B cell (primary cell): ENCODE data around the gene ANO9. TPM values are rescaled to one million over a fixed set of nuclear protein-coding genes. Genes with fewer than 3 reads are reported as not detected.

Experiments used
- ATAC-seq: fragments of 200-7000 bp; cut with Tn5 transposase; one replicate; pipeline ENCODE4 v1.10.0; 2021; ENCODE audit warnings: low read depth, mild to moderate bottlenecking, moderate number of reproducible peaks, moderate library complexity
- CTCF ChIA-PET: fragments of 350-600 bp; sonication (Branson Sonifier 250); formaldehyde crosslinking; loops from one replicate; lab custom pipeline; 2021; ENCODE audit warnings: antibody characterized with exemption, inconsistent platforms; lab: Charles Lee
- POLR2A ChIA-PET: fragments of 350-600 bp; sonication (Branson Sonifier 250); formaldehyde crosslinking; loops from one replicate; lab custom pipeline; 2021; ENCODE audit warnings: antibody characterized with exemption; lab: Charles Lee
- DNase-seq: peaks from one replicate; pipeline ENCODE4 v3.0.0; 2013
- H2AFZ ChIP-seq: 2 replicates; pipeline ENCODE4 v1.6.1; 2012; ENCODE audit warnings: mild to moderate bottlenecking, low read depth, low read length; ENCODE audit not compliant: insufficient read depth, poor library complexity, severe bottlenecking
- H3K27ac ChIP-seq, 2 donors: 1 replicate in 1 of 2; 2 replicates in 1 of 2; pipeline ENCODE4 v1.5.1; 2012 to 2013; ENCODE audit warnings: low read length in 2 of 2, mild to moderate bottlenecking in 2 of 2, moderate library complexity in 1 of 2
- H3K27me3 ChIP-seq, 4 experiments: fragments of 200-600 bp in 1 of 4; sonication (generic) in 1 of 4; replicated peaks in 1 of 4; 1 replicate in 2 of 4; 2 replicates in 2 of 4; pipeline versions ENCODE4 v1.6.1 to v1.7.0; 2013 to 2016; ENCODE audit warnings: low read length in 3 of 4, mild to moderate bottlenecking in 2 of 4, mixed read lengths in 1 of 4, moderate library complexity in 1 of 4; ENCODE audit not compliant: insufficient read depth in 4 of 4, control insufficient read depth in 3 of 4; ENCODE audit errors: control extremely low read depth in 1 of 4
- H3K36me3 ChIP-seq, 2 experiments: replicated peaks in 1 of 2; 1 replicate in 1 of 2; 2 replicates in 1 of 2; pipeline versions ENCODE4 v1.6.1 to v1.7.1; 2013; ENCODE audit warnings: low read length in 1 of 2; ENCODE audit not compliant: insufficient read depth in 2 of 2, control insufficient read depth in 1 of 2; ENCODE audit errors: control extremely low read depth in 1 of 2, extremely low read depth in 1 of 2
- H3K4me1 ChIP-seq, 2 donors: fragments of 200-600 bp in 1 of 2; sonication (generic) in 1 of 2; 1 replicate in 1 of 2; 2 replicates in 1 of 2; pipeline versions ENCODE4 v1.5.1 to v1.6.1; 2013 to 2017; ENCODE audit warnings: low read length in 2 of 2; ENCODE audit not compliant: control insufficient read depth in 2 of 2, insufficient read depth in 2 of 2
- H3K4me2 ChIP-seq: replicated peaks from 2 replicates; pipeline ENCODE3; 2012; ENCODE audit warnings: mild to moderate bottlenecking, low read depth, low read length; ENCODE audit not compliant: poor library complexity, severe bottlenecking
- H3K4me3 ChIP-seq, 5 experiments: fragments of 200-600 bp in 1 of 5; sonication (generic) in 1 of 5; 1 replicate in 3 of 5; 2 replicates in 2 of 5; pipeline versions ENCODE4 v1.5.1 to v1.7.0; 2011 to 2016; ENCODE audit warnings: low read length in 4 of 5, mild to moderate bottlenecking in 4 of 5, low read depth in 2 of 5, control low read depth in 1 of 5, moderate library complexity in 1 of 5; ENCODE audit not compliant: insufficient read depth in 1 of 5; ENCODE audit errors: control extremely low read depth in 1 of 5, extremely low read depth in 1 of 5
- H3K79me2 ChIP-seq: fragments of 200-600 bp; sonication (generic); one replicate; pipeline ENCODE4 v1.6.0; 2016; ENCODE audit warnings: low read length; ENCODE audit not compliant: control insufficient read depth, insufficient read depth
- H3K9ac ChIP-seq: fragments of 200-600 bp; sonication (generic); 2 replicates; pipeline ENCODE4 v1.6.1; 2017; ENCODE audit warnings: mild to moderate bottlenecking, low read length, moderate library complexity
- H3K9me3 ChIP-seq, 3 donors: one replicate each; pipeline versions ENCODE4 v1.6.1 to v1.7.1; 2013; ENCODE audit warnings: low read length in 2 of 3; ENCODE audit not compliant: control insufficient read depth in 2 of 3, insufficient read depth in 1 of 3; ENCODE audit errors: control extremely low read depth in 1 of 3
- H4K20me1 ChIP-seq: 2 replicates; pipeline ENCODE4 v1.6.0; 2012; ENCODE audit warnings: mild to moderate bottlenecking, low read length; ENCODE audit not compliant: insufficient read depth, control insufficient read depth, poor library complexity, severe bottlenecking
- H3K27ac Mint-ChIP-seq: one replicate; pipeline ENCODE4 v1.8.0; 2021; ENCODE audit warnings: mixed read lengths
- H3K27me3 Mint-ChIP-seq: one replicate; pipeline ENCODE4 v1.8.0; 2021; ENCODE audit warnings: mixed read lengths
- H3K4me1 Mint-ChIP-seq: one replicate; pipeline ENCODE4 v1.8.0; 2021; ENCODE audit warnings: mixed read lengths
- H3K4me3 Mint-ChIP-seq: one replicate; pipeline ENCODE4 v1.8.0; 2021; ENCODE audit warnings: mixed read lengths
- H3K9me3 Mint-ChIP-seq: one replicate; pipeline ENCODE4 v1.8.0; 2022; ENCODE audit warnings: mixed read lengths; ENCODE audit not compliant: insufficient read depth
- EZH2 ChIP-seq: IDR thresholded peaks from 2 replicates; pipeline ENCODE4 v1.6.1; 2012; ENCODE audit warnings: borderline replicate concordance, low read depth, mild to moderate bottlenecking, moderate library complexity, low read length; ENCODE audit not compliant: insufficient read depth, poor library complexity, severe bottlenecking
- WGBS: methylation state at CpG from one replicate; pipeline ENCODE4 v1.1.5; 2013; ENCODE audit warnings: missing lambda C conversion rate; ENCODE audit not compliant: insufficient coverage; 5-methylcytosine and 5-hydroxymethylcytosine counted together
- intact Hi-C: fragments of 100-400 bp; cut with micrococcal nuclease; formaldehyde crosslinking; loops from one replicate; pipeline ENCODE4 v1.10.0; 2022
- polyA plus RNA-seq: library from polyadenylated mRNA; depleted of rRNA; stranded (reverse); fragments of >200 nt; gene quantifications from 2 replicates; pipeline ENCODE4 v1.2.3, GENCODE V29; 2012
- total RNA-seq, 2 donors: library from RNA; stranded (reverse); fragments of 120-200 nt in 1 of 2; gene quantifications; 1 replicate in 1 of 2; 2 replicates in 1 of 2; pipeline versions ENCODE4 v1.2.3 to v1.2.4, GENCODE V29; 2013 to 2022
- TF ChIP-seq, protein P1 (sequence below): fragments of 200-600 bp; IDR thresholded peaks from one replicate; pipeline ENCODE4 v1.8.0; 2022; ENCODE audit warnings: antibody characterized with exemption, mild to moderate bottlenecking

Gene ANO9
- total and polyA plus RNA-seq, 2 donors (not counting 1 experiment from before 2014, with no cell fraction given): 62.0 to 107 TPM

DNA sequence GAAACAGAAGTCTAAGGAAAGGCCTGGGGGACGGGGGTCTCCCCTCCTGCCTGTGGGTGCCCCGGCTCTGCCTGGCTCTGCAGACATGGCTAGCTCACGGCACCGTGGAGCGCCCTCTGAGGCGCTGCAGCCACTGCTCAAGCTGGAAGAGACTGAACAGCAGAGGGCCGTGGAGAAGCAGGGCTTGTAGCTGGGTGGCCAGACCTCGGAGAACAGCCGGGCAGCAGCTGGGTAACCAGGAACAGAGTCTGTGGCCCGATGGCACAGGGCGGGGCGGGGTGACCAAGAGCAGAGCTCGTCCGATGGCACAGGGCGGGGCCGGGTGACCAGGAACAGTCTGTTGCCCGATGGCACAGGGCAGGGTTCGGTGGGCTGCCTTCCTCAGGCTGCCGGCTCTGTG lies 47.2 kb upstream of the ANO9 start:
- Histone ChIP-seq H3K4me3 (no peak overlapping the region), H3K27me3 (no peaks in the 10 kb centered on the region), H3K36me3 (no peaks in the 10 kb centered on the region), H4K20me1 (no peaks in the 10 kb centered on the region), H2AFZ (no peak overlapping the region), H3K4me1 (no peaks in the 10 kb centered on the region), H3K9me3 (peaks cover 0 to 3% (median 0%) of the 10 kb centered on the region in 3 donors), H3K4me2 (no peak overlapping the region), H3K79me2 (no peaks in the 10 kb centered on the region), H3K9ac (no peak overlapping the region), H3K27ac (no peak overlapping the region)
- Mint-ChIP-seq H3K27me3 (no peaks in the 10 kb centered on the region), H3K27ac (no peak overlapping the region), H3K4me1 (no peaks in the 10 kb centered on the region), H3K4me3 (no peak overlapping the region), H3K9me3 (no peaks in the 10 kb centered on the region)
- DNase-seq: no peak
- ATAC-seq: no peak
- ChIA-PET POLR2A (no interaction called here), CTCF (no interaction called here)
- intact Hi-C loops: no loop called here
- 98% methylated on average over 19 of the region's 19 CpGs for WGBS
- TF ChIP-seq EZH2: no peak
- TF ChIP-seq, protein P1, sequence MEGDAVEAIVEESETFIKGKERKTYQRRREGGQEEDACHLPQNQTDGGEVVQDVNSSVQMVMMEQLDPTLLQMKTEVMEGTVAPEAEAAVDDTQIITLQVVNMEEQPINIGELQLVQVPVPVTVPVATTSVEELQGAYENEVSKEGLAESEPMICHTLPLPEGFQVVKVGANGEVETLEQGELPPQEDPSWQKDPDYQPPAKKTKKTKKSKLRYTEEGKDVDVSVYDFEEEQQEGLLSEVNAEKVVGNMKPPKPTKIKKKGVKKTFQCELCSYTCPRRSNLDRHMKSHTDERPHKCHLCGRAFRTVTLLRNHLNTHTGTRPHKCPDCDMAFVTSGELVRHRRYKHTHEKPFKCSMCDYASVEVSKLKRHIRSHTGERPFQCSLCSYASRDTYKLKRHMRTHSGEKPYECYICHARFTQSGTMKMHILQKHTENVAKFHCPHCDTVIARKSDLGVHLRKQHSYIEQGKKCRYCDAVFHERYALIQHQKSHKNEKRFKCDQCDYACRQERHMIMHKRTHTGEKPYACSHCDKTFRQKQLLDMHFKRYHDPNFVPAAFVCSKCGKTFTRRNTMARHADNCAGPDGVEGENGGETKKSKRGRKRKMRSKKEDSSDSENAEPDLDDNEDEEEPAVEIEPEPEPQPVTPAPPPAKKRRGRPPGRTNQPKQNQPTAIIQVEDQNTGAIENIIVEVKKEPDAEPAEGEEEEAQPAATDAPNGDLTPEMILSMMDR: no peak

- WGBS: 98% methylated on average over 19 of the region's 19 CpGs
- Histone ChIP-seq H3K9ac (no peak overlapping the region), H3K27me3 (no peaks in the 10 kb centered on the region), H3K79me2 (no peaks in the 10 kb centered on the region), H3K4me1 (no peaks in the 10 kb centered on the region), H3K4me2 (no peak overlapping the region), H3K4me3 (no peak overlapping the region), H3K27ac (no peak overlapping the region), H2AFZ (no peak overlapping the region), H4K20me1 (no peaks in the 10 kb centered on the region), H3K36me3 (no peaks in the 10 kb centered on the region), H3K9me3 (peaks cover 0 to 3% (median 0%) of the 10 kb centered on the region in 3 donors)
- ATAC-seq (no peak), DNase-seq (no peak)
- Mint-ChIP-seq H3K27me3 (no peaks in the 10 kb centered on the region), H3K4me1 (no peaks in the 10 kb centered on the region), H3K9me3 (no peaks in the 10 kb centered on the region), H3K4me3 (no peak overlapping the region), H3K27ac (no peak overlapping the region)
- ChIA-PET CTCF (no interaction called here), POLR2A (no interaction called here)
- TF ChIP-seq, protein P1: no peak
- no peak for TF ChIP-seq EZH2
- intact Hi-C loops: no loop called here
These were observed 46.8 kb upstream of the ANO9 start for GRCh38 chr11:488579-488978.
